IPS-11a (cell line): ENCODE measurements around the gene PUS7.
"Not testable (repeated sequence)": the region's sequence is repeated elsewhere in the genome, so short reads cannot be mapped to it uniquely, and the experiment has no call there.

Source experiments
- H3K4me3 ChIP-seq: one replicate; pipeline ENCODE4 v1.5.1; 2013; ENCODE audit warnings: low read depth, low read length, control low read depth

Gene PUS7

GRCh38 chr7:105450177-105450861, 71.8 kb downstream of the PUS7 start:
- H3K4me3 ChIP-seq, result no peak overlapping the region

- H3K4me3 ChIP-seq, result no peak overlapping the region
Observed at GRCh38 chr7:105448181-105448580, 73.9 kb downstream of the PUS7 start.

DNA sequence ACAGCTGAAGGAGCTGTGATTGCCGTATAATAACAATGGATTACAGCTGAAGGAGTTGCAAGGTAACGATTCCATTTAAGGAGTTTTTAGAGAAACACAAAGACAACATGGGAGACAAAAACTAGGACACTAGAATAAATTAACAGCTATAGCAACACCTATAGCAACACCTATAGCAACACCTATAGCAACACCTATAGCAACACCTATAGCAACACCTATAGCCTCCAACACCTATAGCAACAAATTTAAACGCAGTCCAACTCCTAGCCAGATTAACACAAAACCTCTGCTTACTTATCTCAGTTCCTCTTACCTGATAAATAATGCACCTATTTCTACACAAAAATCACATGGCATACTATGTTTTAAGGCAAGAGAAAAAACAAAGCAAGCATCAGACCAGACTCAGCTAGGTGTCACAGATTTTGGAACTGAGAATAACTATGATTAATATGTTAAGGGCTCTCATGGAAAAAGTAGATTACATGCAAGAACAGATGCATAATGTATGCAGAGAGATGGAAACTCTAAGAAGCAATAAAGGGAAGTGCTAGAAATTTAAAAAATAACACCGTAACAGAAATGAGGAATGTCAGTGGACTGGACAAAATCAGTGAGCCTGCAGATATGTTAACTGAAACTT, 77.6 kb downstream of the PUS7 start:
- no peak overlapping the region for H3K4me3 ChIP-seq

DNA sequence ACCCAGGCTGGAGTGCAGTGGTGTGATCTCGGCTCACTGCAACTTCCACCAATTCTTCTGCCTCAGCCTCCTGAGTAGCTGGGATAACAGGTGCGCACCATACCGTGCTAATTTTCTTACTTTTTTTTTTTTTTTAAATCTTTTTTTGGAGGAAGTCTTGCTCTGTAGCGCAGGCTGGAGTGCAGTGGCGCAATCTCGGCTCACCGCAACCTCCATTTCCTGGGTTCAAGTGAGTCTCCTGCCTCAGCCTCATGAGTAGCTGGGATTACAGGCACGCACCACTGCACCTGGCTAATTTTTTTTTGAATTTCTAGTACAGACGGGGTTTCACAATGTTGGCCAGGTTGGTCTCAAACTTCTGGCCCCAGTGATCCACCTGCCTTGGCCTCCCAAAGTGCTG, 79.9 kb downstream of the PUS7 start:
- H3K4me3 ChIP-seq, result not testable (repeated sequence)

DNA sequence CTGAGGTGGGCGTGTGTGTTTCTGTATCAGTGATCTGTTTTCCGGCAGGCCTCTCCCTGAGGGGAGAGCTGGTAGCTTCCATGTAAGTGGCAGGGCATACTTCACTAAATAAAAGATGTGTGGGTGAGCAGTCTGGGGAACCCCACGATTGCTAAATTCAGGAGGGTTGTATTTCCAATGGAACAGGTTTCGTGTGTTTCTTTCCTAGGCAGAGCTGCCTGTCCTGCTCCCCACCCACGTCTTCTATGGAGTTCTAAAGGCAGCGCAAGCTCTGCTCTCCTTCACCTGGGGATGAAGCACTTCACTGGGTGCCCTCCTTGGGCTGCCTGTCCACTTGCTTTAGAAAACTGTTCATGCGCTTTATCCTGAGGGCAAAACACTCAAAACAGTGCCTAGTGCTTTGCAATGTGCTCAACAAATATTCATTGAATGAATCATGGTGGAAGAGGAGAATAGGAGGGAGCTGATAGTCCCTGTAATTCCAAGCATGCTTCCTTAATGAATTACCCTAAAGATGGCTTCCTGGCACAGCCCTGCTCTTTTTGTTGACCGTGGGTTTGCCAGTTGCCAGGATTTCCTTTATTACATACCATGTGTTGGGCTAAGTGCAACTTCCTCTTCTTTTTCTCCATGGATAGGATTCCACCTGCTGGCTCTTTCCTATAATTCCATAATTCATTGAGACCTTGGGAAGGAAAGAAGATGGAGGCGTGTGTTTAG, 82.7 kb downstream of the PUS7 start:
- no peak overlapping the region for H3K4me3 ChIP-seq

DNA sequence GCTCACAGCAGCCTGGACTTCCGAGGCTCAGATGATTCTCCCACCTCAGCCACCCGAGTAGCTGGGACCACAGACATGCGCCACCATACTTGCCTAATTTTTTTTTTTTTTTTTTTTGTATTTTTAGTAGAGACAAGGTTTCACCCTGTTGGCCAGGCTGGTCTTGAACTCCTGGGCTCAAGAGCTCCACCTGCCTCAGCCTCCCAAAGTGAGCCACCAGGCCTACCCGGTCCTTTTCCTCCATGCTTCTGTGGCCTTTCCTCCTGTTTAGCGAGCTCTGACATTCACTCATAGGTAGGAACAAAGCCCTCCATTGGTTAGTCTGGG, 83.3 kb downstream of the PUS7 start:
- H3K4me3 ChIP-seq, result no peak overlapping the region

DNA sequence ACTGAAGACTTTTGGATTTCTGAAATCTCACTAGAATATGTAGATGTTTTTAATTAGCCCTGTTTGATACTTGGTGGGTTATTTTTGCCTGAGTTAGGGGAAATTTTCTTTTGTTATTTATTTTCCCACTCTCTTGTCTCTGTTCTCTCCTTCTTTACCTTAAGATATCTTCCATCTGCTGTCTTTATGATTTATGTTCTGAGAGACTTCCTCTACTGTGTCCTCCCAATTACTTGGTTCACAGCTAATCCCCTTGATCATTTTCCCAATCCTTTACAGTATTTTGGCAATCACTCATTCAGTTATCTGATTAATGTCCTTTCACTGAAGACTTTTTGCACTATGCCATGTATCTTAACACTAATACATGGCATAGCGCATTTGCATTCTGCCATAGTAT, 83.8 kb downstream of the PUS7 start:
- no peak overlapping the region for H3K4me3 ChIP-seq

DNA sequence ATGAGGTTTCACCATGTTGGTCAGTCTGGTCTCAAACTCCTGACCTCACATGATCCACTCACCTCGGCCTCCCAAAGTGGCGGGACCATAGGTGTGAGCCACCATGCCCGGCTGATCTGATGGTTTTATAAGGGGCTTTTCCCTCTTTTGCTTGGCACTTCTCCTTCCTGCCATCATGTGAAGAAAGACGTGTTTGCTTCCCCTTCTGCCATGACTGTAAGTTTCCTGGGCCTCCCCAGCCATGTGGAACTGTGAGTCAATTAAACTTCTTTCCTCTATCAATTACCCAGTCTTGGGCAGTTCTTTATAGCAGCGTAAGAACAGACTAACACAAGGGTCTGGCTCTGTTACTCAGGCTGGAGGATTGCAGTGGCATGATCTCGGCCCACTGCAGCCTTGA, 84.7 kb downstream of the PUS7 start:
- not testable (repeated sequence) for H3K4me3 ChIP-seq

DNA sequence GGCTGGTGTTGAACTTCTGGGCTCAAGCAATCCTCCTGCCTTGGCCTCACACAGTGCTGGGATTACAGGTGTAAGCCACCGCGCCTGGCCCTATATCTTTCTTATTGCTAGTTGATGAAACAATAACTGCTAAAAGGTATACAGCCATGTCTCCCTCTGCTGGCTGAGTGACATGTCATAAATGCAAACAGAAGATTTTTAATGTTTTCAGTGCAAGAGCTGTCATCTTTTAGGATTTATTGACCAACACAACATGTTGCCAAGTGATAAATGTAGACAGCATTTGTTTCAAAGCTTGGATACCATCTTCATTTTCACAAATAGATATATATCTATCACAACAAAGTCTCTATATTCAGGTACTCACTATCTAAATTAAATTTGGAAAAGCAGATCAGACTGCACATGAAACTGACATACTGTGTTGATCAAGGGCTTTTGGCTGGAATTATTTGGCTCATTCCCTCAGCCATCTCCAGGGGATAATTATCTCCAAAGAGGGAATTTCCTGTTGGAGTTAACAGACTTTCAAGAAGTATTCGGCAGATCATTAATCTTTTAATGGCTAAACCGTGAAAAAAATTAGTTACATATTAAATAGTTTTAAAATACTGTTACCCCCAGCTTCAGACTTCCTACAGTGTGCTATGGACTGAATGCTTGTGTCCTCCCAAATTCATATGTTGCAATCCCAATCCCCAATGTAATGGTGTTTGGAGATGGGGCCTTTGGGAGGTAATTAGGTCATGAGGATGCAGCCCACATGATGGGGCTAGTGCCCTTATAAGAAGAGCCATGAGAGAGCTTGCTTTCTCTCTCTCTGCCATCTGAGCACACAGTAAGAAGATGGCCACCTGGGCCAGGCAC, 92.1 kb downstream of the PUS7 start:
- no peak overlapping the region for H3K4me3 ChIP-seq

GRCh38 chr7:105426606-105427146, 95.4 kb downstream of the PUS7 start:
- H3K4me3 ChIP-seq, result no peak overlapping the region

DNA sequence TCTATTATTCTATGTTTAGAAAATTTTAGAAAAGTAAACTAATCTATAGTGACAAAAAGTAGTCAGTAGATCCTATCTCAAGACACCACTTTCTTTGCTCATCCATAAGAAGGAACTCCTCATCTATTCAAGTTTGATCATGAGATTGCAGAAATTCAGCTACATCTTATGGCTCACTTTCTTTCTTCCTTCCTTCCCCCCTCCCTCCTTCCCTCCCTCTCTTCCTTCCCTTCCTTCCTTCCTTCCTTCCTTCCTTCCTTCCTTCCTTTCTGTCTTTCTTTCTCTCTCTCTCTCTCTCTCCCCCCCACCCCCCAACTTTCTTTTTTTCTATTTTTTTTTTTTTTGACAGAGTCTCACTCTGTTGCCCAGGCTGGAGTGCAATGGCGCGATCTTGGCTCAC, 98.1 kb downstream of the PUS7 start:
- H3K4me3 ChIP-seq, result no peak overlapping the region

DNA sequence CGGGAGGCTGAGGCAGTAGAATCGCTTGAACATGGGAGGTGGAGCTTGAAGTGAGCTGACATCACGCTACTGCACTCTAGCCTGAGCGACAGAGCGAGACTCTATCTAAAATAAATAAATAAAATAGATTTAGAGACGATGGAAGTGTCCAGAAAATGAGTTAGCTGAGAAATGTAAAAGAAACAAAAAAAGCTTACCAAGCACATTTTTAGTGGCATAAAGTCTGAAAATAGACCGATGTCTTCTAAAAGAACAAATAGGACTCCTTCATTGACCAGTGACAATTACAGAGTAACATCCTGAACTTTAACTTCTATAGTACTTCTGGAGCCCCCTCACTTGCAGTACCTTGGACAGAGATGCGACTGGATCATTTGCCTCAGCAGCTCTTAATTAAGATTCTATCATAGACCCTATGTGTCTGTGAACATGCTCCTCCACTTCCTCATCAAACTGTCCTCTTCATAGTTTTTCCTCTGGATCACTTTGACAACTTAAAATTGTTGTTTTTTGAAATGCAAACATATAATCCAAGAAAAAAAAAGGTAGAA, 108.1 kb downstream of the PUS7 start:
- no peak overlapping the region for H3K4me3 ChIP-seq

GRCh38 chr7:105410774-105411173, 111.3 kb downstream of the PUS7 start:
- not testable (repeated sequence) for H3K4me3 ChIP-seq

- H3K4me3 ChIP-seq, result not testable (repeated sequence)
Observed at GRCh38 chr7:105409775-105410174, 112.3 kb downstream of the PUS7 start.

DNA sequence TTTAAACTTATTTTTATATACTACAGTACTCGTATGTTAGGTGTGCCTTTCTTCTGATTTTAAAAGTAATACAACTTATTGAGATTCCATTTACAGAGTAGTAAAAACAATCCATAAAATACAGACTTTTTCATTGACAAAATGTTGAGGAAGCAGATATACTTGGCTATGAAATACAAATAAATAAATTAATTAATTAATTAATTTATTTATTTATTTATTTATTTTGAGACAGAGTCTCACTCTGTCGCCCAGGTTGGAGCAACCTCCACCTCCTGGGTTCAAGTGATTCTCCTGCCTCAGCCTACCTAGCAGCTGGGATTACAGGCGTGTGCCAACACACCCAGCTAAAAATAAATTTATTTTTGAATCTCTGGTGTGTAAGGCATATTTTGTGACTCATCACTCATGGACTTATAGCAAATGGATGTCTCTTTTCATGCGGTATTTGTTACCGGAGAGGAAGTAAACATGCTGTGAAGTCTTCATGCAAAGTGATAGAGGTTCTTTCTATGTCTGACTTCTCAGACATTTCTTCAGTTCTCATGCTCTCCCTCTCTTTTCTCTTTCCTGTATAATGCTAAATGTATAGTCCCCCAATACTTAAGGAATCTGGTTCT, 113.2 kb downstream of the PUS7 start:
- H3K4me3 ChIP-seq, result no peak overlapping the region
